ENCODE measurements around the gene COQ8B. TPM values are rescaled to one million over a fixed set of nuclear protein-coding genes. Genes with fewer than 3 reads are reported as not detected.

The COQ8B gene
- total RNA-seq, 1 donor from 2014 or later: 43.9 TPM

DNA sequence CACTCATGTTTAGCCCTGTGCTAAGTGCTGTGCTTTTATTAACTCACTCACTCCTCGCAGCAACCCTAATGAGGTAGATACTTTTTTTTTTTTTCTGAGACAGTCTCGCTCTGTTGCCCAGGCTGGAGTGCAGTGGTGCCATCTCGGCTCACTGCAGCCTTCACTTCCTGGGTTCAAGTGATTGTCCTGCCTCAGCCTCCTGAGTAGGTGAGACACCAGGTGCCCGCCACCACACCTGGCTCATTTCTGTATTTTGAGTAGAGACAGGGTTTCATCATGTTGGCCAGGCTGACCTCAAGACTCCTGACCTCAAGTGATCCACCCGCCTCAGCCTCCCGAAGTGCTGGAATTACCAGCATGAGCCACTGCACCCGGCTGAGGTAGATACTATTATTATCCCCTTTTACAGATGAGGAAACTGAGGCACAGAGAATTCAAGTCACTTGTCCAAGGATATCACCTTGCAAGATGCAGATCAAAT, 2.8 kb upstream of the COQ8B start:
- no peaks in the 10 kb centered on the region for H3K27me3 ChIP-seq (ENCODE audit: low read depth)
- no peaks in the 10 kb centered on the region for H3K9me3 ChIP-seq
- peak overlapping the region; percentile 90 for H3K4me3 ChIP-seq
- intact Hi-C loops (cut with DNase I): no loop called here
- ATAC-seq (no peak), DNase-seq (peak; percentile 61)
- peak overlapping the region; percentile 99 for H3K27ac ChIP-seq
- H3K4me1 ChIP-seq: peaks cover 70% of the 10 kb centered on the region
- TF ChIP-seq, protein P1, sequence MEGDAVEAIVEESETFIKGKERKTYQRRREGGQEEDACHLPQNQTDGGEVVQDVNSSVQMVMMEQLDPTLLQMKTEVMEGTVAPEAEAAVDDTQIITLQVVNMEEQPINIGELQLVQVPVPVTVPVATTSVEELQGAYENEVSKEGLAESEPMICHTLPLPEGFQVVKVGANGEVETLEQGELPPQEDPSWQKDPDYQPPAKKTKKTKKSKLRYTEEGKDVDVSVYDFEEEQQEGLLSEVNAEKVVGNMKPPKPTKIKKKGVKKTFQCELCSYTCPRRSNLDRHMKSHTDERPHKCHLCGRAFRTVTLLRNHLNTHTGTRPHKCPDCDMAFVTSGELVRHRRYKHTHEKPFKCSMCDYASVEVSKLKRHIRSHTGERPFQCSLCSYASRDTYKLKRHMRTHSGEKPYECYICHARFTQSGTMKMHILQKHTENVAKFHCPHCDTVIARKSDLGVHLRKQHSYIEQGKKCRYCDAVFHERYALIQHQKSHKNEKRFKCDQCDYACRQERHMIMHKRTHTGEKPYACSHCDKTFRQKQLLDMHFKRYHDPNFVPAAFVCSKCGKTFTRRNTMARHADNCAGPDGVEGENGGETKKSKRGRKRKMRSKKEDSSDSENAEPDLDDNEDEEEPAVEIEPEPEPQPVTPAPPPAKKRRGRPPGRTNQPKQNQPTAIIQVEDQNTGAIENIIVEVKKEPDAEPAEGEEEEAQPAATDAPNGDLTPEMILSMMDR (IDR thresholded peaks at IDR 0.05): no peak
- peaks cover 14% of the 10 kb centered on the region for H3K36me3 ChIP-seq

DNA sequence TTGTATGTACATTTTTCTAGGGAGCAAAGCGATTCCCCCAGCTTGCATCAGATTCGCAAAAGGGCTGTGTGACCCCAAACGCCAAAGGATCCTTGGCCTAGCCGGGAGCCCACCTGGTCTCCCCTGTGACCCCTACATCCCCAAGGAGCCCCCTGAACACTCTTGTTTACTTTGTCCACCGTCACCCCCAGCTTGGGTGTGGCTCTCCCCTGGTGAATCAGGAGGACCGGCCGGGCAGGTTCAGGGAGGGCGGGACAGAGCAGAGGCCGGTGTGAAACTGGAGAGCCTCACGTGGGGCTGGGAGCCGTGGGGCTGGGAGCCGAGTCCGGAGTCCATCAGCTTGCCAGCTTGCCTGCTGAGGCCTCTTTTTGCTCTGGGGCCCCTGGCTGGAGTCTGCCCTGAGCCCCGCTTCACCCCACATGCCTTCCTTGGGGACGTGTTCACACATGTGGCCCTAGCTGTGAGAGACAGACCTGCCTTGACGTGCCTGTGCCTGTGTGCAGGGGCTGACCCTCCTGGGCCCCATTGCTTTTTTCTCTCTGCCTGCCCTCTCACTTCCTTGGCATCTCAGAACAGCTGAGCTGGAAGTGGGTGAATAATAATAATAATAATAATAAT, 2.2 kb upstream of the COQ8B start:
- TF ChIP-seq, protein P1 (IDR thresholded peaks at IDR 0.05): no peak
- H3K4me3 ChIP-seq: peak overlapping the region; percentile 90
- H3K9me3 ChIP-seq: no peaks in the 10 kb centered on the region
- peaks cover 71% of the 10 kb centered on the region for H3K4me1 ChIP-seq
- peak overlapping the region; percentile 99 for H3K27ac ChIP-seq
- peaks cover 8% of the 10 kb centered on the region for H3K36me3 ChIP-seq
- H3K27me3 ChIP-seq (ENCODE audit: low read depth): no peaks in the 10 kb centered on the region
- peak; percentile 10 to 29 for ATAC-seq
- intact Hi-C loops (cut with DNase I): no loop called here
- peak; percentile 91 for DNase-seq

- peak; percentile 74 for DNase-seq
- peaks cover 69% of the 10 kb centered on the region for H3K4me1 ChIP-seq
Measured at GRCh38 chr19:40717880-40718773, 1.4 kb upstream of the COQ8B start.

GRCh38 chr19:40717325-40717879, 716 bp upstream of the COQ8B start:
- intact Hi-C loops (cut with DNase I): no loop called here
- Histone ChIP-seq H3K4me3 (peak overlapping the region; percentile 90), H3K4me1 (peaks cover 62% of the 10 kb centered on the region), H3K36me3 (peaks cover 9% of the 10 kb centered on the region), H3K27ac (peak overlapping the region; percentile 99), H3K27me3 (ENCODE audit: low read depth) (no peaks in the 10 kb centered on the region), H3K9me3 (no peaks in the 10 kb centered on the region)
- no peak for ATAC-seq
- DNase-seq: no peak
- TF ChIP-seq, protein P1 (IDR thresholded peaks at IDR 0.05): no peak

More at GRCh38 chr19:40717880-40718773, 1.4 kb upstream of the COQ8B start:
- Histone ChIP-seq H3K4me3 (peak overlapping the region; percentile 90), H3K9me3 (no peaks in the 10 kb centered on the region), H3K27me3 (ENCODE audit: low read depth) (no peaks in the 10 kb centered on the region), H3K36me3 (peaks cover 2% of the 10 kb centered on the region), H3K27ac (peak overlapping the region; percentile 99)
- TF ChIP-seq, protein P1 (IDR thresholded peaks at IDR 0.05): no peak
- intact Hi-C loops (cut with DNase I): no loop called here
- no peak for ATAC-seq

DNA sequence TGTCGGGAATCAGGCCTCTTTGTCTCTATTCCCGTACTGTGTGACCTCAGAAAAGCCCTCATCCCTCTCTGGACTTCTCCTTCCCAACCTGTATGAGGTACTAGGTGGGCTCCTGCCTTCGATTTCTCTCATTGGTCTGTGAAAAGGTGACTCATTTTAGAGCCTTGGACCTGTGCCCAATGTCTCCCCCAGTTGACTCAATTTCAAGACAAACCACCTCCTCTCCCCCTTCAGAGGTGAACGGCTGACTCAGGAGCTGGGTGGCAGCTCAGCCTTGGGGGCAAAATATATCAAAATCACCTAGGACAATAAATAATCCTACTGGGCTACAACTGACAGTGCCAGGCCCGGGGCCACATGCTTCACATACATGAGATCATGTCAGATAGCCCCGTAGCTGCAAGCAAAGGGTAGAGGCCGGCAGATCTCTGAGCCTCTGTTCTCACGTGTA, 630 bp downstream of the COQ8B start:
- intact Hi-C loops (cut with DNase I): no loop called here
- DNase-seq: no peak
- TF ChIP-seq, protein P1 (IDR thresholded peaks at IDR 0.05): no peak
- ATAC-seq: no peak
- no peaks in the 10 kb centered on the region for H3K9me3 ChIP-seq
- peak overlapping the region; percentile 90 for H3K4me3 ChIP-seq
- H3K27me3 ChIP-seq (ENCODE audit: low read depth): no peaks in the 10 kb centered on the region
- H3K4me1 ChIP-seq: peaks cover 49% of the 10 kb centered on the region
- peaks cover 20% of the 10 kb centered on the region for H3K36me3 ChIP-seq
- H3K27ac ChIP-seq: peak overlapping the region; percentile 99
